HG03469 (cell line): ENCODE data around the gene TXLNA.
"Not testable (repeated sequence)": the region's sequence is repeated elsewhere in the genome, so short reads cannot be mapped to it uniquely, and the experiment has no call there.

Source experiments
- ATAC-seq: cut with Tn5 transposase; IDR thresholded peaks from one replicate; pipeline ENCODE4 v1.9.1; 2021; ENCODE audit warnings: mild to moderate bottlenecking, moderate library complexity, moderate number of reproducible peaks; ENCODE audit not compliant: unreplicated experiment

The TXLNA gene

GRCh38 chr1:32179443-32180185, at the start of gene TXLNA:
Gene TXLNA (plus strand): TSS chr1:32179675. CDS start chr1:32180346, 671 bp downstream.
- ATAC-seq = no peak

- not testable (repeated sequence) for ATAC-seq
Measured at GRCh38 chr1:32133950-32134280, 45.6 kb upstream of the TXLNA start.

DNA sequence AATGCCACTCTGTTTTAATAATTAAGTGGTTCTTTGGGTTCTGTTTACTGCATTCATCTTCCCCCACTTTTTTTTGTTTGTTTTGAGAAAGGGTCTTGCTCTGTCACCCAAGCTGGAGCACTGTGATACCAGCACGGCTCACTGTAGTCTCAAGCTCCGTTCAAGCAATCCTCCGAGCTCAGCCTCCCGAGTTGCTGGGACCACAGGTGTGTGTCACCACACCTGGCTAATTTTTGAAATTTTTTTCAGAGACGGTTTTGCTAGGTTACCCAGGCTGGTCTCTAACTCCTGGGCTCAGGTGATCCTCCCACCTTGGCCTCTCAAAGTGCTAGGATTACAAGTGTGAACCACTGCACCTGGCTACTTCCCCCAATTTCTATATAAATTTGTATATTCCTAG, 42.4 kb upstream of the TXLNA start:
- ATAC-seq = no peak

GRCh38 chr1:32138965-32139364, 40.5 kb upstream of the TXLNA start:
- no peak for ATAC-seq

- ATAC-seq = no peak
Measured at GRCh38 chr1:32142446-32143301, 36.8 kb upstream of the TXLNA start.

- not testable (repeated sequence) for ATAC-seq
Measured at GRCh38 chr1:32143302-32143695, 36.2 kb upstream of the TXLNA start.

DNA sequence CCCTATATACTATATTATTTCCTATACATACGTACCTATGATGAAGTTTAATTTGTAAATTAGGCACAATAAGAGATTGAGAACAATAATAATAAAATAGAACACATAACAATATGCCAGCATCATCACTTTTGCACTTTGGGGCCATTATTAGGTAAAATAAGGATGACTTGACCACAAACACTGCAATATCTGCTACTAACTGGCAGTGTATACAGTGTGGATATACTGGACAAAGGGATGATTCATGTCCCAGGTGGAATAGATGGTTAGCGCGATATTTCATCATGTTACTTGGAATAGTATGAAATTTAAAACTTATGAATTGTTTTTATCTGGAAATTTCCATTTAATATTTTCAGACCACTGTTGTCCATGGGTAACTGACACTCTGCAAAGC, 35.4 kb upstream of the TXLNA start:
- ATAC-seq = no peak

DNA sequence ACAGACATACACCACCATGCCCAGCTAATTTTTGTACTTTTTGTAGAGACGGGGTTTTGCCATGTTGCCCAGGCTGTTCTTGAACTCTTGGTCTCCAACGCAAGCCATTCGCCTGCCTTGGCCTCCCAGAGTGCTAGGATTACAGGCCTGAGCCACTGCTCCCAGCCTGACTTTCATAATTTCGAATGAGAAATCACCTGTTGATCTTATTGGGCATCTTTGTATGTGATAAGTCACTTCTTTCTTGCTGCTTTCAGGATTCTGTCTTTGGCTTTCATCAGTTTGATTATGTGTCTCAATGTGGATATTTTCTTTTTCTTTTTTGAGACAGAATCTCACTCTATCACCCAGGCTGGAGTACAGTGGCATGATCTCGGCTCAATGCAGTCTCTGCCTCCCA, 31.7 kb upstream of the TXLNA start:
- ATAC-seq = not testable (repeated sequence)

DNA sequence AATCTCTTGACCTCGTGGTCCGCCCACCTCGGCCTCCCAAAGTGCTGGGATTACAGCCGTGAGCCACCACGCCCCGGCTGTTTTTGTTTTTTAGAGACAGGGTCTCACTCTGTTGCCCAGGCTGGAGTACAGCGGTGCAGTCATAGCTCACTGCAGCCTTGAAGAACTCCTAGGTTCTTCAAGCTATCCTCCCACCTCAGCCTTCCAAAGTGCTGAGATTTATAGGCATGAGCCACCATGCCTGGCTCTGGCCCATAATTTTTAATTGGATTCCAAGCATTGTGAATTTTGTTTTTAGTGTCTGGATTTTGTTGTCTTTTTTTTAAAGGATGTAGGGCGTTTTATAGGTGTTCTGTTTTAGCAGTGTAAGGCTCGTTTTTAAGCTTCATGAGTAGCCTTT, 28.6 kb upstream of the TXLNA start:
- no peak for ATAC-seq

DNA sequence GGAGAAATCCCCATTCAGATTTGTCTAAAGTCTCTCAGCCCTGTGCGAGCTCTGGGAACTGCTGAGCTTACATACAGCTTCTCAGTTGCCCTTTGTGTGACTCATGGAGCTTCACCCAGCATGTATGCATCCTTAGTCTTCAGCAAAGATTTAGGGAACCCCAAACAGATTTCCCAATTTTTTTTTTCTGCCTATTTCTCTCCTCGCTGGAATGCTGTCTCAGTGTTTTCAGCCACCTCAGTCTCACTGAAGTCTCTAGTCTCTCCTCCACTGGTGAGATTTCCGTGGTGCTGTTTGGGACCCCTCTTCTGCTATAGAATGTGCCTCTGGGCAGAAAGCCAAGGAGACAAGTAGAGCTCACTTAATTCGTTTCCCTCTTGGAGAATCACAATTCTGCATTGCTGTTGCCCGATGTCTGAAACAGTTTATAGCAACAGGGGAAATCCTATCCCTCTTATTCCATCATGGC, 28.1 kb upstream of the TXLNA start:
- ATAC-seq = no peak

- no peak for ATAC-seq
Measured at GRCh38 chr1:32159189-32159588, 20.3 kb upstream of the TXLNA start.

DNA sequence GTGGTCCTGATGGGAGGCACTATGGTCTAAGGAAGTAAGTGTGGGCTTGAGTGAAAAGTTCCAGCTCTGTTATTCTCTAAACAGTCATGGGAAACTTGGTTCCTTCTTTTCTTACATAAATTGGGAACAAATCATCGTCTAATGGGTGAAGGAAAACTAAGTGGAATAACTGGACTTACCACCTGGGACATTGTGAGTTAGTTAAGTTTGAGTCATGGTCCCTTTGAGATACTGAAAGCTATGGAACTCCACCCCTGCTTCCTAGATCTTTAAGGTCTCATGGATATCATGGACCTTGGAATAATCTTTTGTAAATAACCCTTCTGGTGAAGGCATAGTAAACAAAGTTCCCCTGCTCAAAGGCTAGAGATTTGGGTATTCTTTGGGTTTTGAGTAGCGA, 16.1 kb upstream of the TXLNA start:
- ATAC-seq = no peak

- ATAC-seq = not testable (repeated sequence)
Measured at GRCh38 chr1:32165633-32166032, 13.8 kb upstream of the TXLNA start.

DNA sequence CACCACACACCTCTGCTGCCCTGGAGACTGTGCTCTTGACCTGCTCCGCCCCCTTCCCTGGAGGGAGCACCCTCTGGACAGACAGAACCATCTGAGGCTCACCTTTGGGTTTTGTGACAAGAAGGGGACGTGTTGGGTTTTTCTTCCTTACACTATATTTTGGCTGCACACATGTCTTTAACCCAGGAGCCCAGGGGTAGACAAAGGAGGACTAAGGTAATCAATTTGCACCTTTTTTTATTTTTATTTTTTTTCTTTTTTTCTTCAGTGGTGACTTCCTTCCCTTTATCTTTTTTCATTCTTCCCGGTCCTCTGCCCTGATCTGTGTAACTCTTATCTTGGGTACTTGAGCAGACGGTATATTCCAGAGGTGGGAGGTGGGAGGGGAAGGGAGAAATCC, 8.5 kb upstream of the TXLNA start:
- no peak for ATAC-seq

DNA sequence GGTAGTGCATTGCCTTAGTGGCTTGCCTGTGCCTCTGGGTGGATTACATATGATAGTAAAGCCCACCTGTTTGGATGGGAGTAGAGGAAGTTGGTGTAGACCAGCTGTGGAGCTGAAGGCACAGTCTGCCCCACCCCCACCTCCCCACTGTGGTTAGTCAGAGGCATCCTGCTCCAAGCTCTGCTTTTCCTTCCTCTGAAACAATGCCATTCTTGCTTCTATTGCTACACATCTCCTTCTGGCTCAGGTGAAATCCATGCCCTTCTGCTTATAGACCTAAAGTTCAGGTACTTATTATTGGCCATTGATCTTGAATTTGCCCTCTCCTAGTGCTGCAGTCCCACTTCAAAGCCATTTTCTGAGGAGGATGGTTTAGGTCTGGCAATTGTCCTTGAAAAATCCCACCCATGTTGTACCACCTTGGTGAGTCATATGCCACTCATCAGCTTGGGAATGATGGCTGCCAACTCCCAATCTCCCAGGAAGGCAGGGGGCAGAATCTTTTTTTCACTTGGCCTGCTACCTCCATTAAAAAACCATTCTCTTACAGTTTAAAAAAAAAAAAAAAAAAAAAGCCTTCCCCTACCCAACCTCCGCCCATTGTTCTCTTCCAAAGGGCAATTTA, 6.7 kb upstream of the TXLNA start:
- ATAC-seq = no peak

- no peak for ATAC-seq
Measured at GRCh38 chr1:32178380-32179192, 889 bp upstream of the TXLNA start.

DNA sequence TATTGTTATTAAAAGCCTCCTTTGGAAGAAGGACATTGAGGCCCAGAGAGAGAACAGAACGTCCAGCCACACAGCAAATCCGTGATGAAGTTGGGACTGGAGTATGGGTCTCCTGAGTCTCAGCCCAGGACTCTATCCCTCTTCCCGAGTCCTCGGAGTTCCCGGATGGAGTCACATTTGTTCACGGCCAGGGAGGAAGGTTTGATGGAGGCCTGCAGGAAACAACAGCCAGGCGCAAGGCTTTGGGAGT, 357 bp upstream of the TXLNA start:
- ATAC-seq = no peak

GRCh38 chr1:32180186-32181060, 948 bp downstream of the TXLNA start:
- no peak for ATAC-seq

GRCh38 chr1:32181065-32181464, 1.6 kb downstream of the TXLNA start:
- no peak for ATAC-seq

DNA sequence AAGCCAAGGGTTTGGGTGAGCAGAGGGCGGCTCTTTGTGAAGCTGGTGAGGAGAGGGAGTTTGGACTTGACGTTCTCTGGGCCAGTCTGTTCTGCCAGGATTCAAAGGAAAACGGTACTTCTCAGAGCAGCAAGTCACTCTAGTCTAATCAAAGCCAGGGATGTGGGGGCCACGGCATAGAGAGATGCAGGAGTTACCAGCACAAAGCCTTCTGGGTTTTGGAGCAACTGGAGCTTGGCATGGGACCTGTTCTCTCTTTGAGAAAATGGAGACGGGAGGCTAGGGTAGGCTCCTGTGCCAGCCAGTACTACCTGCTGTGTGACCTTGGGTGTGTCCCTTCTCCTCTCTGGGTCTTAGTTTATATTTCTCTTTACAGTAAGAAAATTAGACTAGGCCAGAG, 2.1 kb downstream of the TXLNA start:
- ATAC-seq = no peak
